Skeletal muscle tissue (tissue), 4 donors: Measurements from ENCODE around the gene CASQ2. TPM values are rescaled to one million over a fixed set of nuclear protein-coding genes. Genes with fewer than 3 reads are reported as not detected.

Source experiments
- H3K27ac ChIP-seq: one replicate; pipeline ENCODE4 v1.7.0; 2013; ENCODE audit warnings: mild to moderate bottlenecking, low read depth, low read length, inconsistent platforms
- H3K27me3 ChIP-seq, 3 donors: one replicate each; pipeline ENCODE4 v1.7.0; 2013; ENCODE audit warnings: low read length in 3 of 3; ENCODE audit not compliant: control insufficient read depth in 3 of 3, insufficient read depth in 3 of 3
- H3K36me3 ChIP-seq, 3 donors: one replicate each; pipeline ENCODE4 v1.7.0; 2013; ENCODE audit warnings: low read length in 3 of 3; ENCODE audit not compliant: control insufficient read depth in 3 of 3, insufficient read depth in 3 of 3
- H3K4me1 ChIP-seq, 3 donors: one replicate each; pipeline ENCODE4 v1.7.0; 2013; ENCODE audit warnings: low read length in 3 of 3, mild to moderate bottlenecking in 3 of 3; ENCODE audit not compliant: control insufficient read depth in 3 of 3, insufficient read depth in 3 of 3
- H3K4me3 ChIP-seq, 3 donors: one replicate each; pipeline ENCODE4 v1.7.0; 2013; ENCODE audit warnings: low read length in 3 of 3
- H3K9ac ChIP-seq, 3 donors: one replicate each; pipeline ENCODE4 v1.7.0; 2013; ENCODE audit warnings: low read length in 3 of 3, mild to moderate bottlenecking in 3 of 3, moderate library complexity in 2 of 3, low read depth in 1 of 3
- H3K9me3 ChIP-seq, 3 donors: one replicate each; pipeline ENCODE4 v1.7.0; 2013; ENCODE audit warnings: low read length in 3 of 3; ENCODE audit not compliant: control insufficient read depth in 3 of 3
- total RNA-seq: library from RNA; depleted of rRNA; stranded (reverse); fragments of >200 nt; gene quantifications from one replicate; pipeline ENCODE4 v1.2.3, GENCODE V29; 2014
- donor health status: Osteomylitis.

CASQ2 gene
- total RNA-seq, 1 donor from 2014 or later, result 416 TPM

GRCh38 chr1:115705963-115706362 is 62.6 kb downstream of the CASQ2 start:
- Histone ChIP-seq H3K9ac (no peak overlapping the region), H3K36me3 (peaks cover 1 to 36% (median 25%) of the 10 kb centered on the region in 3 donors), H3K9me3 (no peaks in the 10 kb centered on the region), H3K27ac (no peak overlapping the region), H3K4me1 (no peaks in the 10 kb centered on the region), H3K4me3 (no peak overlapping the region), H3K27me3 (no peaks in the 10 kb centered on the region)

DNA sequence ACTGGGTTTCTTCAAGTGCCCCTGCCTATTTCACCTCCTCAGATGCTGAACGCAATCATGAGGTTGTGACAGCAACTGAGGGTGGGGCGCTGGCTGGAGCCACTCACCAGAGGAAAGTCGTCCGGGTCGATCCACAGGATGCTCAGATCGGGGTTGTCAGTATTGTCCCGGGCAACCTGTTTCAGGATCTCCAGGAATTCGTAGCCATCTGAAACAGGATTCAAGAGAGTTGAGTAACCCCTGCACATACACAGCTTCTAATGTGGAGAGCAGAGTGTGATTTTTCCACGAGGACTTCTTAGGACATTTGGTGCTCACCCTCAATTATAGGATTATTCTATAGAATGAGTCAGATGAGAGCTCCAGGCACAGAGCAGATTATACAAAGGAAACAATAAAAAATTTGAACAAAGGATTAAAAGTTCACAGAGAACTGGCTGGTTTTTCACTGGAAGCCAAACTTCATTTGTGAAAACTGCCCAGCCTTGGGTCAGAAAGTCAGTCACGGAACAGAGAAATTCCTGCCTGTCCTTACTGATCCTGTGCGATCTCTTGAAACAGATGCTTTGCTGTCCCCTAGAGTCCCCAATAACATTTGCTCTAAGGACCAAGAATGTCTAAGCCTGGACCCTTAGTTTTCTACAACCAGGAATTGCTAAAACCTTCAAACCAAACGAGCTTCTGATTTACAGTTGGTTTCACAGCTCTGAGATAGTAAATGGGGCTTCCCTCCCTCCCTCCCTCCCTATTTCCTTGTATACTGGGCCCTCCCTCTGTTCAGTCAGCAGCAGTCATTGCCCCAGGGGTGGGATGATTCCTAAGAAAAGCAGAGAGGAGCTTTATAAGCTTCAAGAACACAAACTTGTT is 63.2 kb downstream of the CASQ2 start:
- Histone ChIP-seq H3K9ac (no peak overlapping the region), H3K4me3 (no peak overlapping the region), H3K27me3 (no peaks in the 10 kb centered on the region), H3K4me1 (no peaks in the 10 kb centered on the region), H3K27ac (no peak overlapping the region), H3K9me3 (no peaks in the 10 kb centered on the region), H3K36me3 (peaks cover 5 to 39% (median 27%) of the 10 kb centered on the region in 3 donors)

GRCh38 chr1:115702959-115703358 is 65.6 kb downstream of the CASQ2 start:
- Histone ChIP-seq H3K27ac (no peak overlapping the region), H3K9ac (no peak overlapping the region), H3K4me1 (no peaks in the 10 kb centered on the region), H3K36me3 (peaks cover 5 to 44% (median 33%) of the 10 kb centered on the region in 3 donors), H3K4me3 (no peak overlapping the region), H3K27me3 (no peaks in the 10 kb centered on the region), H3K9me3 (no peaks in the 10 kb centered on the region)

DNA sequence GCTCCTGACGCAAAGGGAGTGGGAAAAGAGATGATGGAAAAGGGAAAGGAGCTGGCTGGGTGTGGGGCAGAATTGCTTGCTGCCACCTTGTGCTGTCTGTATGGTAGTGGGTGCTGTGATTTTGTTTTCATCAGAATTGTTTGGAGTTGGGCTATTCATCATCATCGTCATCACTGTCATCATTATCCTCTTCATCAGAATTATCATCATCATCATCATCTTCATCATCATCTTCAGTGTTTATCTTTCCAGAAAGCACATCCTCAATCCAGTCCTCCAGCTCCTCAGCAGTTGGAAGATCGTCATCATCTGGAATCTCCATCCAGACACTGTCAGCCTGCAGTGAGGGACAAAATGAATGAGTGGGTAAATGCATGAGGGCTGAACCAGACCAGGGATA is 67.4 kb downstream of the CASQ2 start:
- H3K27ac ChIP-seq, result no peak overlapping the region
- H3K9me3 ChIP-seq, result no peaks in the 10 kb centered on the region
- H3K9ac ChIP-seq, result no peak overlapping the region
- no peaks in the 10 kb centered on the region for H3K27me3 ChIP-seq
- peaks cover 5 to 39% (median 27%) of the 10 kb centered on the region in 3 donors for H3K36me3 ChIP-seq
- H3K4me1 ChIP-seq, result no peaks in the 10 kb centered on the region
- H3K4me3 ChIP-seq, result no peak overlapping the region

DNA sequence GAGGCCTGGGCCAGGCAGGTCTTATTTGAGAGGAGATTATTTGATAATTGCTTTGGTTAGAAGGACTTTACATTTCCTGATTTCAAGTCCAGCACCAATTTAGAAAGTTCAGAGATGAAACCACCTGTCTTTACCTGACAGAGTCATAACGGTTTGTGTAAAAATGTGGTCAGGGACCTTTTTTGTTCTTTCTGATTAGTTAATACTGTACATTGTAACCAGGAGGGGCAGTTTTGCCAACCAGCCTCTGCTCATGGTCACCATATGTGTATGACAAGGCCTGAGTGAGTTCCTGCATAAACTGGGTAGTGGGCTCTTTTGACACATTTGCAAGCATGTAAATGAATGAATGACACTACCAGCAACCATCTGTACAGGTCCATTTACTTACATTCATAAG is 70.9 kb downstream of the CASQ2 start:
- Histone ChIP-seq H3K9me3 (no peaks in the 10 kb centered on the region), H3K4me3 (no peak overlapping the region), H3K9ac (no peak overlapping the region), H3K27ac (no peak overlapping the region), H3K27me3 (no peaks in the 10 kb centered on the region), H3K36me3 (peaks cover 7 to 20% (median 19%) of the 10 kb centered on the region in 3 donors), H3K4me1 (no peaks in the 10 kb centered on the region)

DNA sequence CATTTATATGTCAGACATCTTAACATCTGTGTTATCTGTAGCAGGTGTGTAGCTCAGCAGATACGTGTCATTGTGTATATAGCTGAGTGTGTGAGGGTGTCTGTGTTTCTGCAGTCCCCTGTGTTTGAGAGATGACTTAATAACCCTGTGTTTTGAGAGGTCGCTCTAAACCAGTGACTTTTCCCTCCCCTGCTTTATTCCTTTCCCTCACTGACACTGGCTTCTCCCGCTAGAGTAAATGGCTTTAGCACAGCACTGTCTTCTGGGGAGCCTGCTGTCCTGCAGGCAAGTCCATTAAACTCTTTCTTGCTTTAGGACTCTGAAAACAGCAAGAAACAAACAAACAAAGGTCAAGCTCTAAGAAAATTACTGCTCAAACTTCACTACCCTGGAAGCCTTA is 73.7 kb downstream of the CASQ2 start:
- Histone ChIP-seq H3K36me3 (peaks cover 11 to 16% (median 13%) of the 10 kb centered on the region in 3 donors), H3K27ac (no peak overlapping the region), H3K4me3 (no peak overlapping the region), H3K9me3 (no peaks in the 10 kb centered on the region), H3K9ac (no peak overlapping the region), H3K4me1 (no peaks in the 10 kb centered on the region), H3K27me3 (no peaks in the 10 kb centered on the region)

- Histone ChIP-seq H3K36me3 (peaks cover 7 to 13% (median 10%) of the 10 kb centered on the region in 3 donors), H3K27me3 (no peaks in the 10 kb centered on the region), H3K27ac (no peak overlapping the region), H3K4me1 (no peaks in the 10 kb centered on the region), H3K9ac (no peak overlapping the region), H3K4me3 (no peak overlapping the region), H3K9me3 (no peaks in the 10 kb centered on the region)
Measured at GRCh38 chr1:115692224-115692623, 76.3 kb downstream of the CASQ2 start.

- H3K9me3 ChIP-seq, result no peaks in the 10 kb centered on the region
- H3K4me1 ChIP-seq, result no peaks in the 10 kb centered on the region
- H3K27me3 ChIP-seq, result no peaks in the 10 kb centered on the region
- peaks cover 7 to 16% (median 10%) of the 10 kb centered on the region in 3 donors for H3K36me3 ChIP-seq
- no peak overlapping the region for H3K4me3 ChIP-seq
- no peak overlapping the region for H3K27ac ChIP-seq
- H3K9ac ChIP-seq, result no peak overlapping the region
Measured at GRCh38 chr1:115690972-115691371, 77.5 kb downstream of the CASQ2 start.

DNA sequence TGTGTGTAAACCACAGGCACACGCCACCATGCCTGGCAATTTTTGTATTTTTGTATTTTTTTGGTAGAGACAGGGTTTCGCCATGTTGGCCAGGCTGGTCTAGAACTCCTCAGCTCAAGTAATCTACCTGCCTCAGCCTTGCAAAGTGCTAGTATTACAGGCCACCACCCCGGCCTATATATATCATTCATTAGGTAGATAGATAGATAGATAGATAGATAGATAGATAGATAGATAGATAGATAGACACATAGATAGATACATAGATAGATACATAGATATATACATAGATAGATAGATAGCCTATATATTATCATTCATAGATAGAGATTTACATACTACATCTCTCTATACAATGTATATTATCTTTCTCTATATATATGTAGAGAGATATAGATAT is 80.8 kb downstream of the CASQ2 start:
- Histone ChIP-seq H3K9me3 (no peaks in the 10 kb centered on the region), H3K27ac (no peak overlapping the region), H3K4me1 (peaks cover under 1 to 5% (median under 1%) of the 10 kb centered on the region in 3 donors), H3K27me3 (no peaks in the 10 kb centered on the region), H3K9ac (no peak overlapping the region), H3K36me3 (peaks cover 17 to 28% (median 21%) of the 10 kb centered on the region in 3 donors), H3K4me3 (no peak overlapping the region)

DNA sequence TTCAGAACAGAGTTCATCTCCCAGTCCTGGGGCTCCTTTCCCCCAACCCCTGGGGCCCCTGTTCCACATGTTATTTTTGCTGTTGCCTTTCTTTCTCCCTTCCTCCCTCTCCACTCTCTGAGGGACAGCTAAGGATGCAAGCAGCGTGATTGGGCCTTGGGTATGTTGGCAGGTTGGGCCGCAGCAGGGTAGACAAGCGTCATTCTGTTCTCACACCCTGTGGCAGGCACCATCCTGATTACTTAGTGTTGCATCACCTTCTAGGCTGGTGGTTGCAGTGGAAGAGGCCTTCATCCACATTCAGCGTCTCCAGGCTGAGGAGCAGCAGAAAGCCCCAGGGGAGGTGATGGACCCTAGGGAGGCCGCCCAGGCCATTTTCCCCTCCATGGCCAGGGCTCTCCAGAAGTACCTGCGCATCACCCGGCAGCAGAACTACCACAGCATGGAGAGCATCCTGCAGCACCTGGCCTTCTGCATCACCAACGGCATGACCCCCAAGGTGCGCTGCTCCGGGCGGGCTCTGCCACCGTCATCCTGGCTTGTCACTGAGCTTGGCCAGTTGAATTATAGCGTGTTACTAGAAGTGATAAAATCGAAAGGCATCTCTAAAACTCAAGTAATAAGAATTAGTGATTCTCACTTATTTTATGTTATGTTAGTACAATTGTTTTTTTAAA is 83.3 kb downstream of the CASQ2 start:
- Histone ChIP-seq H3K27ac (no peak overlapping the region), H3K9ac (no peak overlapping the region), H3K4me1 (peaks cover 15 to 27% (median 17%) of the 10 kb centered on the region in 3 donors), H3K36me3 (peaks cover 10 to 17% (median 11%) of the 10 kb centered on the region in 3 donors), H3K4me3 (no peak overlapping the region), H3K9me3 (no peaks in the 10 kb centered on the region), H3K27me3 (no peaks in the 10 kb centered on the region)
